Islet precursor cell (in vitro differentiated cells): Measurements from ENCODE around the gene RPL27.
"Not testable (repeated sequence)": the region's sequence is repeated elsewhere in the genome, so short reads cannot be mapped to it uniquely, and the experiment has no call there.

ENCODE experiments used
- DNase-seq: peaks from one replicate; pipeline ENCODE4 v3.0.0-alpha.2; 2018

The RPL27 gene

GRCh38 chr17:42997390-42997983 is 732 bp upstream of the RPL27 start:
- DNase-seq, result no peak

GRCh38 chr17:42999003-42999525 is 845 bp downstream of the RPL27 start:
- DNase-seq, result no peak

GRCh38 chr17:43000894-43001293 is 2.7 kb downstream of the RPL27 start:
- not testable (repeated sequence) for DNase-seq

- peak; percentile 86 for DNase-seq
Observed at GRCh38 chr17:43003542-43004172, 5.4 kb downstream of the RPL27 start.

GRCh38 chr17:43006639-43007551 is 8.7 kb downstream of the RPL27 start, which contains the start of gene IFI35:
IFI35 (plus strand) TSS chr17:43006784; CDS start chr17:43006948, 164 bp downstream.
- DNase-seq, result peak; percentile 92

GRCh38 chr17:43010667-43011308 is 12.6 kb downstream of the RPL27 start:
- peak; percentile 79 for DNase-seq

GRCh38 chr17:43011728-43012472 is 13.7 kb downstream of the RPL27 start:
- DNase-seq, result no peak

- DNase-seq, result no peak
Observed at GRCh38 chr17:43013296-43013695, 15.1 kb downstream of the RPL27 start.

GRCh38 chr17:43014020-43014648 is 15.9 kb downstream of the RPL27 start:
- no peak for DNase-seq

GRCh38 chr17:43014649-43015542 is 16.7 kb downstream of the RPL27 start:
- DNase-seq, result no peak

GRCh38 chr17:43015579-43015978 is 17.4 kb downstream of the RPL27 start:
- no peak for DNase-seq

GRCh38 chr17:43016216-43016615 is 18.0 kb downstream of the RPL27 start:
- no peak for DNase-seq

- DNase-seq, result peak; percentile 81
Observed at GRCh38 chr17:43018008-43018853, 20.0 kb downstream of the RPL27 start.

- DNase-seq, result no peak
Observed at GRCh38 chr17:43018932-43019331, 20.7 kb downstream of the RPL27 start.

GRCh38 chr17:43019418-43019817 is 21.2 kb downstream of the RPL27 start:
- DNase-seq, result no peak

- DNase-seq, result peak; percentile 86
Observed at GRCh38 chr17:43020030-43020621, 21.9 kb downstream of the RPL27 start.

GRCh38 chr17:43020789-43021740 is 22.8 kb downstream of the RPL27 start:
- peak; percentile 95 for DNase-seq
